SHP77 (cell line): Measurements from ENCODE around the gene RAD18.

Source experiments
- DNase-seq, 2 experiments: peaks; one replicate each; lab custom pipeline; 2025; lab: John Stamatoyannopoulos, UW

Gene RAD18

GRCh38 chr3:8895829-8896228 is 67.4 kb downstream of the RAD18 start:
- no peak for DNase-seq

GRCh38 chr3:8893001-8893400 is 70.3 kb downstream of the RAD18 start:
- no peak for DNase-seq

GRCh38 chr3:8891774-8892173 is 71.5 kb downstream of the RAD18 start:
- DNase-seq: no peak

GRCh38 chr3:8891303-8891702 is 72.0 kb downstream of the RAD18 start:
- no peak for DNase-seq

- DNase-seq: no peak
Observed at GRCh38 chr3:8888301-8888915, 74.9 kb downstream of the RAD18 start.

GRCh38 chr3:8887435-8888300 is 75.6 kb downstream of the RAD18 start:
- DNase-seq: no peak

- DNase-seq: no peak
Observed at GRCh38 chr3:8886546-8886945, 76.7 kb downstream of the RAD18 start.

GRCh38 chr3:8885536-8886316 is 77.5 kb downstream of the RAD18 start:
- DNase-seq: no peak

- no peak for DNase-seq
Observed at GRCh38 chr3:8884630-8885290, 78.5 kb downstream of the RAD18 start.

GRCh38 chr3:8882642-8883041 is 80.6 kb downstream of the RAD18 start:
- DNase-seq: no peak

- DNase-seq: no peak
Observed at GRCh38 chr3:8882171-8882593, 81.1 kb downstream of the RAD18 start.

- DNase-seq: no peak
Observed at GRCh38 chr3:8879347-8879944, 83.8 kb downstream of the RAD18 start.

GRCh38 chr3:8875836-8876235 is 87.4 kb downstream of the RAD18 start:
- no peak for DNase-seq

GRCh38 chr3:8873740-8874139 is 89.5 kb downstream of the RAD18 start:
- DNase-seq: no peak

- no peak for DNase-seq
Observed at GRCh38 chr3:8872261-8872660, 91.0 kb downstream of the RAD18 start.

- no peak for DNase-seq
Observed at GRCh38 chr3:8871306-8871705, 92.0 kb downstream of the RAD18 start.

- no peak for DNase-seq
Observed at GRCh38 chr3:8870134-8870533, 93.1 kb downstream of the RAD18 start.

- no peak for DNase-seq
Observed at GRCh38 chr3:8869613-8870012, 93.7 kb downstream of the RAD18 start.

GRCh38 chr3:8868996-8869395 is 94.3 kb downstream of the RAD18 start:
- DNase-seq: no peak

GRCh38 chr3:8867646-8868045 is 95.6 kb downstream of the RAD18 start:
- DNase-seq: no peak

- no peak for DNase-seq
Observed at GRCh38 chr3:8865697-8866096, 97.6 kb downstream of the RAD18 start.
